ENCODE data around the gene BAX.

DNA sequence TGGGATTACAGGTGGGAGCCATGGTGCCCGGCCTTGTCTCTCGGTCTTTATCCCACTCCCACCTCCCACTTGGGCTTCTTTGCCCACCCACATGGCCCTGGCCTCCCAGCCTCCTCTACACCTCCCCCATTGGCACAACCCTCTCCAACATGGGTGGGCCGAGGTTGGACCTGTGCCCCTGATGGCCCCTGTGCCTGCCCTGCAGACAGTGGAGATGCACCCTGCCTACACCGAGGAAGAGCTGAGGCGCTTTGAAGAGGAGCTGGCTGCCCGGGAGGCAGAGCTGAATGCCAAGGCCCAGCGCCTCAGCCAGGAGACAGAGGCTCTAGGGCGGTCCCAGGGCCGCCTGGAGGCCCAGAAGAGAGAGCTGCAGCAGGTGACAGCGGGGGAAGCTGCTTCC is 33.7 kb upstream of the BAX start:
- TF ChIP-seq CTCF (IDR thresholded peaks at IDR 0.05) (no peak), POLR2A (IDR thresholded peaks at IDR 0.05) (no peak)

All from body of pancreas (tissue), 4 donors.